Spleen (tissue), 11 donors: ENCODE measurements around the gene GRIK4. TPM values are rescaled to one million over a fixed set of nuclear protein-coding genes. Genes with fewer than 3 reads are reported as not detected.

Source experiments
- DNase-seq: peaks from one replicate; pipeline ENCODE4 v3.0.0-alpha.2; 2020
- H3K27ac ChIP-seq, 8 donors: fragments of 200-600 bp; sonication (generic) in 7 of 8; 1 replicate in 4 of 8; 2 replicates in 4 of 8; pipeline versions ENCODE4 v1.5.0 to v1.8.0; 2016 to 2021; ENCODE audit warnings: inconsistent platforms in 4 of 8, mild to moderate bottlenecking in 4 of 8, moderate library complexity in 1 of 8
- H3K27me3 ChIP-seq, 7 donors: fragments of 200-600 bp; sonication (generic) in 6 of 7; replicated peaks in 1 of 7; 1 replicate in 4 of 7; 2 replicates in 3 of 7; pipeline versions ENCODE4 v1.5.0 to v1.8.0; 2016 to 2021; ENCODE audit warnings: inconsistent platforms in 3 of 7, mild to moderate bottlenecking in 1 of 7
- H3K36me3 ChIP-seq, 6 donors: fragments of 200-600 bp; sonication (generic) in 5 of 6; 1 replicate in 4 of 6; 2 replicates in 2 of 6; pipeline versions ENCODE4 v1.5.0 to v1.8.0; 2016 to 2021; ENCODE audit warnings: inconsistent platforms in 2 of 6
- H3K4me1 ChIP-seq, 6 donors: fragments of 200-600 bp; sonication (generic) in 5 of 6; 1 replicate in 3 of 6; 2 replicates in 3 of 6; pipeline versions ENCODE4 v1.5.0 to v1.8.0; 2016 to 2021; ENCODE audit warnings: inconsistent platforms in 3 of 6
- H3K4me3 ChIP-seq, 8 donors: fragments of 200-600 bp; sonication (generic) in 7 of 8; 1 replicate in 4 of 8; 2 replicates in 4 of 8; pipeline versions ENCODE4 v1.5.0 to v1.8.0; 2016 to 2021; ENCODE audit warnings: inconsistent platforms in 4 of 8, mild to moderate bottlenecking in 4 of 8, moderate library complexity in 2 of 8
- H3K9me3 ChIP-seq, 8 donors: fragments of 200-600 bp; sonication (generic) in 7 of 8; 1 replicate in 4 of 8; 2 replicates in 4 of 8; pipeline versions ENCODE4 v1.5.0 to v1.8.0; 2016 to 2021; ENCODE audit warnings: inconsistent platforms in 4 of 8
- CTCF ChIP-seq, 11 experiments: fragments of 200-600 bp in 7 of 11; fragments of 450-650 bp in 4 of 11; sonication (generic) in 4 of 11; IDR thresholded peaks in 8 of 11; conservative IDR thresholded peaks in 3 of 11; 1 replicate in 7 of 11; 2 replicates in 4 of 11; pipeline versions ENCODE4 v1.4.0 to v1.8.0; 2016 to 2021; ENCODE audit warnings: antibody characterized with exemption in 11 of 11, inconsistent platforms in 4 of 11, mild to moderate bottlenecking in 1 of 11
- POLR2A ChIP-seq, 3 donors: fragments of 450-650 bp; IDR thresholded peaks; one replicate each; pipeline ENCODE4 v1.5.1; 2017; ENCODE audit warnings: antibody characterized with exemption in 3 of 3, mild to moderate bottlenecking in 1 of 3
- POLR2AphosphoS5 ChIP-seq, 3 donors: sonication (generic); formaldehyde crosslinking; IDR thresholded peaks; one replicate each; pipeline ENCODE4 v1.5.1; 2017; ENCODE audit warnings: antibody characterized with exemption in 3 of 3
- WGBS, 5 donors: extraction: QIAGEN DNeasy Blood & Tissue Kit in 3 of 5; methylation state at CpG; one replicate each; pipeline versions ENCODE4 v1.1.5 to v1.1.7; 2013 to 2018; 5-methylcytosine and 5-hydroxymethylcytosine counted together
- intact Hi-C: fragments of 100-400 bp; cut with DNase I; formaldehyde crosslinking; loops from one replicate; pipeline ENCODE4 v1.15.0; 2023; ENCODE audit warnings: low total_unique reads
- polyA plus RNA-seq, 3 donors: library from polyadenylated mRNA; stranded (reverse); fragments of 200-250 nt; gene quantifications; one replicate each; pipeline ENCODE4 v1.2.1, GENCODE V29; 2013
- total RNA-seq, 7 donors: library from RNA; depleted of rRNA in 3 of 7; stranded (reverse); fragments of >200 nt in 3 of 7; fragmentation: NEBNext Ultra II Directional in 4 of 7; extraction: Animal tissue kit (Norgen Biotek cat#: 25700) in 4 of 7; gene quantifications; one replicate each; pipeline versions ENCODE4 v1.1.0 to v1.2.1, GENCODE V29; 2016 to 2021
- donor health status: healthy with polysubstance abuse.
- donor health status: DM: no; HTN: no; CAD: no; lungs with moderate emphysema.
- donor health status: DM: no; HTN: no; CAD: no.
- donor health status: Bipolar disorder and iron deficiency.
- donor health status: healthy.
- donor health status: DM: no; HTN: no; CAD: no.
- donor health status: DM: yes; HTN: yes; CAD: no.

Gene GRIK4
- total and polyA plus RNA-seq, 10 donors = 0.04 to 2.4 (median 0.59) TPM

- TF ChIP-seq CTCF (IDR thresholded peaks at IDR 0.05 in 8 of 11, conservative IDR thresholded peaks at IDR 0.05 in 3 of 11) = no peak
- no peak for TF ChIP-seq POLR2A (IDR thresholded peaks at IDR 0.05)
- no peak for TF ChIP-seq POLR2AphosphoS5 (IDR thresholded peaks at IDR 0.05)
- DNase-seq = no peak
- Histone ChIP-seq H3K4me1 (no peaks in the 10 kb centered on the region), H3K36me3 (no peaks in the 10 kb centered on the region), H3K4me3 (no peak overlapping the region), H3K27ac (no peak overlapping the region), H3K27me3 (peaks cover 0 to 7% (median 0%) of the 10 kb centered on the region in 7 donors), H3K9me3 (no peaks in the 10 kb centered on the region)
- WGBS, 5 donors = 79 to 95% (median 83%) methylated on average over 11 to 13 of the region's 13 CpGs
- intact Hi-C loops = no loop called here
These were observed 118.0 kb downstream of the GRIK4 start for GRCh38 chr11:120629407-120630080.

GRCh38 chr11:120630122-120630521 is 118.6 kb downstream of the GRIK4 start:
- no peaks in the 10 kb centered on the region for H3K36me3 ChIP-seq
- no peaks in the 10 kb centered on the region for H3K4me1 ChIP-seq
- H3K27ac ChIP-seq = no peak overlapping the region
- H3K4me3 ChIP-seq = no peak overlapping the region
- peaks cover 0 to 7% (median 0%) of the 10 kb centered on the region in 7 donors for H3K27me3 ChIP-seq
- WGBS, 5 donors = 42 to 66% (median 60%) methylated on average over 2 of the region's 2 CpGs
- TF ChIP-seq POLR2AphosphoS5 (IDR thresholded peaks at IDR 0.05) = no peak
- no peak for TF ChIP-seq POLR2A (IDR thresholded peaks at IDR 0.05)
- TF ChIP-seq CTCF (IDR thresholded peaks at IDR 0.05 in 8 of 11, conservative IDR thresholded peaks at IDR 0.05 in 3 of 11) = no peak
- no peaks in the 10 kb centered on the region for H3K9me3 ChIP-seq
- DNase-seq = no peak
- intact Hi-C loops = no loop called here

GRCh38 chr11:120632579-120632978 is 121.0 kb downstream of the GRIK4 start:
- 66 to 81% (median 71%) methylated on average over 3 of the region's 3 CpGs for WGBS, 5 donors
- Histone ChIP-seq H3K27ac (no peak overlapping the region), H3K36me3 (no peaks in the 10 kb centered on the region), H3K4me3 (no peak overlapping the region), H3K27me3 (peaks cover 0 to 9% (median 0%) of the 10 kb centered on the region in 7 donors), H3K9me3 (no peaks in the 10 kb centered on the region), H3K4me1 (no peaks in the 10 kb centered on the region)
- no peak for DNase-seq
- intact Hi-C loops = no loop called here
- TF ChIP-seq POLR2AphosphoS5 (IDR thresholded peaks at IDR 0.05) = no peak
- TF ChIP-seq CTCF (IDR thresholded peaks at IDR 0.05 in 8 of 11, conservative IDR thresholded peaks at IDR 0.05 in 3 of 11) = no peak
- TF ChIP-seq POLR2A (IDR thresholded peaks at IDR 0.05) = no peak

- H3K4me3 ChIP-seq = no peak overlapping the region
- intact Hi-C loops = no loop called here
- peaks cover 0 to 9% (median 0%) of the 10 kb centered on the region in 7 donors for H3K27me3 ChIP-seq
- no peak overlapping the region for H3K27ac ChIP-seq
- H3K9me3 ChIP-seq = no peaks in the 10 kb centered on the region
- no peak for TF ChIP-seq POLR2A (IDR thresholded peaks at IDR 0.05)
- no peak for TF ChIP-seq CTCF (IDR thresholded peaks at IDR 0.05 in 8 of 11, conservative IDR thresholded peaks at IDR 0.05 in 3 of 11)
- TF ChIP-seq POLR2AphosphoS5 (IDR thresholded peaks at IDR 0.05) = no peak
- WGBS, 5 donors = 38 to 56% (median 43%) methylated on average over 15 of the region's 15 CpGs
- no peak for DNase-seq
- H3K36me3 ChIP-seq = no peaks in the 10 kb centered on the region
- H3K4me1 ChIP-seq = no peaks in the 10 kb centered on the region
These were observed 122.3 kb downstream of the GRIK4 start for GRCh38 chr11:120633616-120634393.
